Hypothalamus (tissue), 51 donors: Measurements from ENCODE around the gene CREG2.

Source experiments
- DNase-seq, 51 donors: peaks; one replicate each; lab custom pipeline; 2025; lab: John Stamatoyannopoulos, UW

The CREG2 gene

GRCh38 chr2:101387151-101387834 lies at the start of gene CREG2:
Gene CREG2, minus strand, starts transcription at chr2:101387503. Its CDS starts 46 bp downstream, at chr2:101387457.
- peak in 48 of 51 donors; percentile 9 to 84 (median 48) for DNase-seq

- DNase-seq, result peak in 3 of 51 donors; percentile 2 to 5 (median 5)
Measured at GRCh38 chr2:101435001-101435862, 47.9 kb upstream of the CREG2 start.

GRCh38 chr2:101433465-101433864 lies 46.2 kb upstream of the CREG2 start:
- no peak for DNase-seq

- DNase-seq, result no peak
Measured at GRCh38 chr2:101432411-101433181, 45.3 kb upstream of the CREG2 start.

- DNase-seq, result no peak
Measured at GRCh38 chr2:101431486-101431885, 44.2 kb upstream of the CREG2 start.

GRCh38 chr2:101430156-101430555 lies 42.9 kb upstream of the CREG2 start:
- DNase-seq, result no peak

GRCh38 chr2:101429453-101429852 lies 42.1 kb upstream of the CREG2 start:
- no peak for DNase-seq

- peak in 1 of 51 donors; percentile 12 for DNase-seq
Measured at GRCh38 chr2:101428422-101429176, 41.3 kb upstream of the CREG2 start.

- DNase-seq, result no peak
Measured at GRCh38 chr2:101427743-101428142, 40.4 kb upstream of the CREG2 start.

GRCh38 chr2:101427240-101427639 lies 39.9 kb upstream of the CREG2 start:
- no peak for DNase-seq

- no peak for DNase-seq
Measured at GRCh38 chr2:101426822-101427221, 39.5 kb upstream of the CREG2 start.

GRCh38 chr2:101420623-101421022 lies 33.3 kb upstream of the CREG2 start:
- DNase-seq, result no peak

GRCh38 chr2:101419096-101419663 lies 31.9 kb upstream of the CREG2 start:
- DNase-seq, result peak in 10 of 51 donors; percentile 1 to 31 (median 12)

- DNase-seq, result no peak
Measured at GRCh38 chr2:101418460-101419095, 31.3 kb upstream of the CREG2 start.

GRCh38 chr2:101416609-101417008 lies 29.3 kb upstream of the CREG2 start:
- DNase-seq, result no peak

- no peak for DNase-seq
Measured at GRCh38 chr2:101415884-101416283, 28.6 kb upstream of the CREG2 start.

GRCh38 chr2:101415220-101415619 lies 27.9 kb upstream of the CREG2 start:
- no peak for DNase-seq

- DNase-seq, result no peak
Measured at GRCh38 chr2:101412092-101412694, 24.9 kb upstream of the CREG2 start.

- no peak for DNase-seq
Measured at GRCh38 chr2:101410746-101411145, 23.4 kb upstream of the CREG2 start.
